SK-MEL-5 (cell line): ENCODE results near the gene FAM151B. TPM values are rescaled to one million over a fixed set of nuclear protein-coding genes. Genes with fewer than 3 reads are reported as not detected.
"Not testable (repeated sequence)": the region's sequence is repeated elsewhere in the genome, so short reads cannot be mapped to it uniquely, and the experiment has no call there.

Source experiments
- DNase-seq: peaks from one replicate; pipeline ENCODE4 v3.0.0-alpha.2; 2016; ENCODE audit warnings: low read depth, low spot score
- in situ Hi-C: cut with HindIII; loops from 2 replicates; pipeline ENCODE4 v1.10.0; 2016; ENCODE audit warnings: low sequenced_read_pairs, high pct_unique_total_duplicates, low pct_unique_long_range_greater_than_20kb
- polyA plus RNA-seq, 2 experiments: library from polyadenylated mRNA; depleted of rRNA; stranded (reverse); fragments of >200 nt; gene quantifications; 2 replicates each; pipeline ENCODE4 v1.2.3, GENCODE V29; 2015
- total RNA-seq: library from RNA; depleted of rRNA; stranded (reverse); fragments of >200 nt; shearing (Covaris generic); gene quantifications from 2 replicates; pipeline ENCODE4 v1.2.3, GENCODE V29; 2014; rRNA removed

The FAM151B gene
- total RNA-seq = 3.0 and 3.8 TPM in 2 replicates
- 0.49 and 2.2 TPM in 2 replicates for polyA plus RNA-seq (2015; cell fraction: cytosol; rRNA removed)
- polyA plus RNA-seq (2015; cell fraction: nucleus; rRNA removed) = 6.7 and 13.0 TPM in 2 replicates

GRCh38 chr5:80487829-80488721 lies at the start of gene FAM151B:
Gene FAM151B (plus strand): TSS chr5:80488100. CDS start chr5:80488124, 24 bp downstream.
- in situ Hi-C loops = no loop called here

GRCh38 chr5:80438739-80439138 lies 49.2 kb upstream of the FAM151B start:
- no peak for DNase-seq
- in situ Hi-C loops = no loop called here

More at GRCh38 chr5:80487829-80488721, at the start of gene FAM151B:
- DNase-seq = peak; percentile 87

- DNase-seq = no peak
- in situ Hi-C loops = no loop called here
These were observed 48.7 kb upstream of the FAM151B start for GRCh38 chr5:80439213-80439612.

DNA sequence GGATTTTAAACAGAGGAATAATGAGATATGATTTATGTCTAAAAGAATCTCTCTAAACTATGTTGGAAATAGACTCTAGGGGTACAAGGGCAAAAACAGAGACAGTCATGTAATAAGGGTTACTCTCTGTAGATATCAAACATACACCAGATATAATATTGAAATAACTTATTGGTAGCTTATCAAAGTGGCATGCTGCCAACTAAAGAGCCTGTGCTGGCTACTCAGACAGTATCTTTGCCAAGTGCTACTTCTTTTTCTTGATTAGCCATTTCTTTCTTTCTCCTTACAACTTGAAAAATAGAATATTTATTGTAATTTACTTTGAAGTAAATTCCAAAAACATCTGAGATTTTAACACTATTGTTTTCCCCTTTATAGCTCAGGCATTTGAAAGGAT lies 45.2 kb upstream of the FAM151B start:
- DNase-seq = no peak
- in situ Hi-C loops = no loop called here

DNA sequence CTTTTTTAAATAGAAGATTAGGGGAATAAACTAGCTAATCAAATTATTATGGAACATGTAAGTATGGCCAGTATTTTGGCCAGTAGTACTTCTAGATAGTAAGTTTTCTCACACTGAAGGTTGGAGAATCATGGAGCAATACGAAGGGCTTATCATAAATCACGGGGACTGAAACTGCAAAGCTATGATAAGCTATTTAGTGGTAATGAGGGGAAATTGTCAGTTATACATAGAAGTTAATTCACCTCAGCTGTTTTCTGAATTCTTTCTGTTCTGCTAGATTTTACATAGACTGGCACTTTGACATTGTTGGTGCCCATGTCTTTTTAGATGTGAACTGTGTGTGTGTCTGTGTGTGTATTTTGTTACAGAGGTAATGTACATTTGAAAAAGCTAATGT lies 34.5 kb upstream of the FAM151B start:
- DNase-seq = no peak
- in situ Hi-C loops = no loop called here

DNA sequence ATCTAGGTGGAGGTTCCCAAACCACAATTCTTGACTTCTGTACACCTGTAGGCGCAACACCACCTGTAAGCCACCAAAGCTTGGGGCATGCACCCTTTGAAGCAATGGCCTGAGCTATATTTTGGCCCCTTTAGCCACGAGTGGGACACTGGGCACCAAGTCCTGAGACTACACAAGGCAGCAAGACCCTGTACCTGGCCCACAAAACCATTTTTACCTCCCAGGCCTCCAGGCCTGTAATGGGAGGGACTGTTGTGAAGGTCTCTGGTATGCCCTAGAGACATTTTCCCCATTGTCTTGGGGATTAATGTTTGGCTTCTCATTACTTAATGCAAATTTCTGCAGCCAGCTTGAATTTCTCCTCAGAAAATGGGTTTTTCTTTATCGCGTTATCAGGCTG lies 24.6 kb upstream of the FAM151B start:
- in situ Hi-C loops = no loop called here
- no peak for DNase-seq

DNA sequence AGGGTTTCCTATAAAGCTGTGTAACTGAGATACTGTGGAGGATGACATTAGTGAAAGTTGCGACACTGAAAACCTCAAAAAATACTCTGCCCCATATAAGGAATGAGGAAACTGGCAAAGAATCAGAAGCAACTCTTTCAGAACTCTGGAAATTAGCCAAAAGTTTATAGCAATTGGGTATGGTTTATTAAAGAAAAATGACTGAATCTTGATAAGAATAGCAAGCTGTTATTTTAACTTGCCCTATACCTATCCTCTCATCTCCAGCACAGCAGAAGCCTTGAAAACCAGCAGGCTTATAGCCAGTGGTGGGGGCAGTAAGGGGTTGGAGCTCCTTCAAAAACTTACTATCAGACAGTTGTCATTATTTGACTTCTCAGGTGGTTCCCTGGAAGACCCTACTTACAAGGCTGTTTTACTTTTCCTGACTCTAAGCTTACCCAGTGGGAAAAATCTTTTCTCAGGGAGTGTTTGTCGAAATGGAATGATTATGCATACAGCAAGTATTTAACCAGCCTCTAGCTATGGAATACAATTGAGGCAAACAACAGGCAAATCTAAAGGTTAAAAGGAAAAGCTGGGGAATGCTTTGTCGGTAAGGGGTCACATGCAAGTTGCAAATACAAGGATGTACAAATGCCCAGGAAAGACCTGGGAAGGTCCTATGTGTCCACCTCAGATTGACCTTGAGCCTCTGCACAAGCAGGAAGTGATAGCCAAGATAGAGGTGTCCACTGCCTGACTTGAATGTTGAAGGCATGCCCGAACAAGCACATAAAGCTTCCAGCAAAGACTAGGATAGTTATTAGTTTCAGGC lies 21.0 kb upstream of the FAM151B start:
- no peak for DNase-seq
- in situ Hi-C loops = no loop called here

DNA sequence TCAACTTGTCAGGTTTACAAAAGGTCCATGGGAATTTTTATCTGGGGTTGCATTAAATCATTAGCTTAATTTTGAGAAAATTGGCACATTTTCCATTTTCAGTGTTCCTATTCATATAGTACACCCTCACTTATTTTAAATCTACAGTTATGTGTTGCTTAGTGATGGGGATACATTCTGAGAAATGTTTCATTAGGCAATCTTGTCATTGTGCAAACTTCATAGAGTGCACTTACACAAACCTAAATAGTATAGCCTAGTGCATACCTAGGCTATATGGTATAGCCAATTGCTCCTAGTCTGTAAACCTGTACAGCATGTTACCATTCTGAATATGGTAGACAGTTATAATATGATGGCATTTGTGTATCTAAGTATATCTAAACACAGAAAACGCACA lies 19.8 kb upstream of the FAM151B start:
- in situ Hi-C loops = no loop called here
- DNase-seq = no peak

- DNase-seq, in situ Hi-C loops: not testable (repeated sequence)
These were observed 17.3 kb upstream of the FAM151B start for GRCh38 chr5:80470631-80471030.

DNA sequence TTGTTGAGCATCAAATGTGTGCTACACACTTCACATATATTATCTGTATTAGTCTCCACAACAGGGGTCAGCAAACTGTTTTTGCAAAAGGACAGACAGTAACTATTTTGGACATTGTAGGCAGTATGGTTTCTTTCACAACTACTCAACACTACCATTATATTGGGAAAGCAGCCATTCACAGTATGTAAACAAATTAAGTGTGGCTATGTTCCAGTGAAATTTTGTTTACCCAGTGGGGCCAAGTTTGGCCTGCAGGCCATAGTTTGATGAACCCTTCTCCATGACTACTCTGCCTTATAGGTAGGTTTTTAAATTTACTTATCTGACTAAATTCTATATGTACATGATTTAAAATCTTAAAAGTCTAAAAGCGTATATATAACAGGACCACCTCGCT lies 13.0 kb upstream of the FAM151B start:
- in situ Hi-C loops = no loop called here
- no peak for DNase-seq

GRCh38 chr5:80479713-80480112 lies 8.2 kb upstream of the FAM151B start:
- no peak for DNase-seq
- in situ Hi-C loops = no loop called here

- in situ Hi-C loops = no loop called here
- no peak for DNase-seq
These were observed 7.5 kb upstream of the FAM151B start for GRCh38 chr5:80480354-80480753.

DNA sequence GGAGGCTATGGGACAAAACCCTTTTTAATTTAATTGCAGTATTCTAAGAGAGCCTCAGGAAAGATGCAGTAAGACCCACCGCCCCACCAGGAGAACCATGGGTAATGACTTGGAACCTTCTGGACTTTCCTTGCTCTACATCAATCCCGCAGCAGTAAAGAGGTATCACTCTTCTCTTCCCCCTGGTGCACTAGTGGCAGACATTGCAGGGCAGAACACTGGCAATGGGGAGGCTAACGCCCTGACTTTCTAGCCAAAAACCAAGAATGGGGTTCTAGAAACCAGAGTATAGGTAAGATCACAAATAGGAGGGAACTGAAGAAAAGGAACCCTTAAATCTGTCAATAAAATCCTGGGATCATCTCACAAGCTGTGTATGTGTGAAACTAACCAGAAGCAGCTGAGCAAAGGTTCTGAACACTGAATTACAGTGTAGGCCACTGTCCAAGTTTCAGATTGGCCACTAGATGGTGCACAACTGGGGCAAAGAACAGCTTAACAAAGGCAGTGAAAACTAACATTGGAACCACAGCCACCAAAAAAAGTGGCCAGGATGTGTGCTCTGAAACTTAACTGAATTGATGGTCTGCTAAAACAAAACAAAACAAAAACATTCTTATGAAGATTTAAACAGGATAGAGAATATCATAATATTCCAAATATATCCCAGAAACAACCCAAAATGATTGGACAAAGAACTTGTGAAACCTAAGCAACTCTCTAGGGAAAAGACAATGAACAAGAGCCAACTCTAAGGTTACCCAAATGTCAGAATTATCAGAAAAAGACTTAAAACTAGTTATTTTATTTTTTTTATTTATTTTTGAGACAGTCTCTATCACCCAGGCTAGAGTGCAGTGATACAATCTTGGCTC lies 6.6 kb upstream of the FAM151B start:
- in situ Hi-C loops = no loop called here

DNA sequence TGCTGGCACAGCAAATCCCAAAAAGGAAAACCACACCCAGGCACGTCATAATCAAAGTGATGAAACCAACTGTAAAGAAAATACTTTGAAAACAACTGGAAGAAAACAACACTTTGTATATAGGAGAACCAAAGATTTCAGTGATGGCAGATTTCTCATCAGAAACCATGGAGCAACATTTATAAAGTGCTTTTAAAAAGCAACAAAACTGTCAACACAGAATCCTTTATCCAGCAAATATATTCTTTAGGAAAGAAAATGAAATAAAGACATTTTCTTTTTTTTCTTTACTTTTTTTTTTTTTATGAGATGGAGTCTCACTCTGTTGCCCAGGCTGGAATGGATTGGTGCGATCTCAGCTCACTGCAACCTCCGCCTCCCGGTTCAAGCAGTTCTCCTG lies 5.3 kb upstream of the FAM151B start:
- in situ Hi-C loops = no loop called here

More for the DNA sequence above, 6.6 kb upstream of the FAM151B start:
- DNase-seq = peak; percentile 87

GRCh38 chr5:80483636-80484232 lies 4.2 kb upstream of the FAM151B start:
- no peak for DNase-seq
- in situ Hi-C loops = no loop called here

More for the DNA sequence above, 5.3 kb upstream of the FAM151B start:
- DNase-seq = no peak

DNA sequence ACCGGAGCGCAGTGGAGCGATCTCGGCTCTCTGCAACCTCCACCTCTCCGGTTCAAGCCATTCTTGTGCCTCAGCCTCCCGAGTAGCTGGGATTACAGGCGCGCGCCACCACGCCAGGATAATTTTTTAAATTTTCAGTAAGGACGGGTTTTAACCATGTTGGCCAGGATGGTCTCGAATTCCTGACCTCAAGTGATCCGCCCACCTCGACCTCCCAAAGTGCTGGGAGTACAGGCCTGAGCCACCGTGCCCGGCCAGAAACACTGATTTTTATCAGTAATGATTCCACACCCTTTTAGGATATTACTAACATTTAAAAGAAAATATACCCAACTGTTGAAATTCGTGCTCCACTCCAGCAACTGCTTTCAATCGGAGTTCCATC lies 464 bp upstream of the FAM151B start:
- in situ Hi-C loops = no loop called here
- no peak for DNase-seq

GRCh38 chr5:80491296-80491695 lies 3.4 kb downstream of the FAM151B start:
- DNase-seq = no peak
- in situ Hi-C loops = no loop called here
